H7 (cell line): Measurements from ENCODE around the gene KIF2C. TPM values are rescaled to one million over a fixed set of nuclear protein-coding genes. Genes with fewer than 3 reads are reported as not detected.
A peak's percentile ranks its signal among the peaks of the same experiment; 100 is the strongest.
"Not testable (repeated sequence)": the region's sequence is repeated elsewhere in the genome, so short reads cannot be mapped to it uniquely, and the experiment has no call there.

Experiments used
- DNase-seq: peaks from one replicate; pipeline ENCODE4 v3.0.0; 2012
- H3K27me3 ChIP-seq: 2 replicates; pipeline ENCODE4 v1.6.0; 2011; ENCODE audit warnings: mild to moderate bottlenecking, low read length; ENCODE audit not compliant: control insufficient read depth, insufficient read depth
- H3K36me3 ChIP-seq: replicated peaks from 2 replicates; pipeline ENCODE4 v1.5.1; 2011; ENCODE audit warnings: low read length; ENCODE audit not compliant: control insufficient read depth, insufficient read depth
- H3K4me3 ChIP-seq: 2 replicates; pipeline ENCODE4 v1.5.1; 2011; ENCODE audit warnings: low read depth, mild to moderate bottlenecking, control low read depth, low read length, moderate library complexity; ENCODE audit not compliant: insufficient read depth
- total RNA-seq: library from RNA; depleted of rRNA; stranded (reverse); fragments of >200 nt; shearing (Covaris generic); gene quantifications from 2 replicates; pipeline ENCODE4 v1.2.3, GENCODE V29; 2014; rRNA removed

The KIF2C gene
- 164 and 209 TPM in 2 replicates for total RNA-seq

DNA sequence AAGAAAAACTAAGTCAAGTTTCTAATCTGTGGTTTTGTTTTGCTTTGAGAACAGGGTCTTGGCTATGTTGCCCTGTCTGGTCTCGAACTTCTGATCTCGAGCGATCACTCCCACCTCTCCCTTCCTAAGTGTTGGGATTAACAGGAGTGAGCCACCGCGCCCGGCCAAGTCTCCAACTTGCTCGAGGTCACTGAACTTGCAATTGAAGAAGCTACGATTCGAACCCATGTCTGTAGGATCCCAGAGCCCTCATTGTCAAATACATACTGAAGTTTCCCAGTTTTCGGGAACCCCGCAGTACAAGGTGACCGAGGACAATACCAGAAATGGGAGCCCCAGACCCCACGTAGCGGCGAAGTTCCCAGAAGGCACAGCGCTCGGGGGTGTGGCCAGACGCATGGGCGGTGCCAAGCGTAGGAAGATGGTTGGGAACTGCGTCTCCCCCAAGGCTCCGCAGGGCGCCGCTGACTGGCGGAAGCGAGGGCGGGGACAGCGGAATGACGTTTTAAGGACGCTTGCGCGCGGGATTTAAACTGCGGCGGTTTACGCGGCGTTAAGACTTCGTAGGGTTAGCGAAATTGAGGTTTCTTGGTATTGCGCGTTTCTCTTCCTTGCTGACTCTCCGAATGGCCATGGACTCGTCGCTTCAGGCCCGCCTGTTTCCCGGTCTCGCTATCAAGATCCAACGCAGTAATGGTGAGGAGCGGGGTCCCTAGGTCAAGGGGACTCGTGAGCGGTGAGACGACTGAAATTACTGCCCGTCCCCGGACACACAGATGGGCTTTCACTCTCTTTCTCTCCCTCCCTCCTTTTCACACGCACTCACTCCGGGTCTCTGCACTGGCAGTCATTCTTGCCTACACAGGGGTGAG is at the start of gene KIF2C:
TSS of gene KIF2C (plus strand) at position 531 of the 872 bp plus-strand sequence. CDS start at position 627, 96 bp downstream.
- Histone ChIP-seq H3K4me3 (peak within 1 kb of the TSS; percentile 85), H3K36me3 (peaks cover 13% of the 10 kb centered on the region), H3K27me3 (no peaks in the 10 kb centered on the region)
- DNase-seq = peak; percentile 97

DNA sequence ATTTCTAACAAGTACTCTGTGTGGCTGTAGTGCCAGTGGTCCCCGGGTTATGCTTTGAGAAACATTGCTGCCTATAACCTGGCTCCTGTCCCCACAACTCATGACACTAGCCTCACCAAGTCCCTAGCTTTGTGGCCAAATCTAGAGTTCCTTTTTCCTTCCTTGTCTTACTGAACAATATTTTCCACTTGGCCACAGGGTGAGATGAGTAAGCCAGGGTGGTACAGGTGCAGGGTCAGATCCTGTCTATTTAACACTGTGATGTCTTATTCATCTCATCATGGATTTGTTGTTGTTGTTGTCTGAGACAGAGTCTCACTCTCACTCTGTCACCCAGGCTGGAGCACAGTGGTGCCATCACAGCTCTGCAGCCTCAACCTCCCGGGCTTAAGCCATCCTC is 46.5 kb upstream of the KIF2C start:
- Histone ChIP-seq H3K4me3 (no peak overlapping the region), H3K36me3 (no peaks in the 10 kb centered on the region), H3K27me3 (no peaks in the 10 kb centered on the region)
- no peak for DNase-seq

DNA sequence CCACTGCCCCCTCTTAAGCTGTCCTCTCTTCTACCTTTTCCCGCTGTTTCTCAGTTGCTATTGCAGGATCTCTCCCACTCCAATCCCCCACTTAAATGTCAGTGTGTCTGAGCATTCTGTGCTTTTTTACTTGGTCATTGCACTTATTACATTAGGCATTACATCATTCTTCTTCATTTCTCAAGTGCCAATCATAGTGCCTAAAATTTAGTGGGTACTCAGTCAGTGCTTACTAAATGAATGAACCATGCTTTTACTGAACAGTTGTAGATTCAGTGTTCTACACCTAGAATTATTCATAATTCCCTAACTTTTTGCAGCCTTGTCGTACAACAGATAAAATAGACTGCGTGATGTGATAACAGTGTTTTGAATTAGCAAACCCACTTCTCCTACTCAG is 45.7 kb upstream of the KIF2C start:
- DNase-seq = no peak
- Histone ChIP-seq H3K36me3 (no peaks in the 10 kb centered on the region), H3K4me3 (no peak overlapping the region)

DNA sequence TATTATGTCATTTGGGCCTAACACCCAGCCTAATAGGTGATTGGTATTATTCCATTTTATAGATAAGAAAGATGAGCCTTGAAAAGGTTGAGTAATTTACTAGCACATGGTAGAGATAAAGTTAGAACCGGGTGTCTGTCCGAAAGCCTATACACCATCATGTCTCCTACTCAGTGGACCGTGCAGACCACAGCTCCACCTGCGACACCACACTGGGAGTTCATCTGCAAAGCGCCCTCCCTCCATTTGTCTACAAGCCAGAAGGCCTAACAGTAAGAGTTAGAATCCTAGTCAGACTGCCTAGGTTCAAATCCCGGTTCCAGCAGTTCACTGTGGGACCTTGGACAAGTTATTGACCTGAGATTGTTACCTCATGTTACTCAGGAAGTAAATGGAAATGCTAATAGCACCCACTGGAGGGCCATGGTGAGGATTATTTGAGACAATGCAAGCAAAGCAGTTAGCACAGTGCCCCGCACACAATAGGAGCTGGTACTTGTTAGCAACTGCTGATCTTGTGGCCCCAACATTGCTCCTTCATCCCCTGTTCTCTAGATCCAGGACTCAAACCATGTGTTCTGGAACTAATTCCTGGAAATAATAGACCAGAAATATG is 44.7 kb upstream of the KIF2C start:
- Histone ChIP-seq H3K27me3 (no peaks in the 10 kb centered on the region), H3K36me3 (no peaks in the 10 kb centered on the region), H3K4me3 (no peak overlapping the region)
- no peak for DNase-seq

More for the DNA sequence above, 45.7 kb upstream of the KIF2C start:
- H3K27me3 ChIP-seq = no peaks in the 10 kb centered on the region

DNA sequence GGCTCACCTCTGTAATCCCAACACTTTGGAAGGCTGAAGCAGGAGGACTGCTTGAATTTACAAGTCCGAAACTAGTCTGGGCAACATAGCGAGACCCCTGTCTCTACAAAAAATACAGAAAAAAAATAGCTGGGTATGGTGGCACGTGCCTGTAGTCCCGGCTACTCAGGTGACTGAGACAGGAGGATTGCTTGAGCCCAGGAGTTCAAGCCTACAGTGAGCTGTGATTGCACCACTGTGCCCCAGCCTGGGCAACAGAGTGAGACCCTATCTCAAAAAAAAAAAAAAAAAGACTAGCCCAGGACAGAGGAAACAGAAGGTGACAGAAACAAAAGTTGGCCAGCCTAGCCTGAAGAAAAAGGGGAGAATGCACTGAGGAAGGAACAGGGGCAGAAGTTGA is 44.0 kb upstream of the KIF2C start:
- no peaks in the 10 kb centered on the region for H3K36me3 ChIP-seq

DNA sequence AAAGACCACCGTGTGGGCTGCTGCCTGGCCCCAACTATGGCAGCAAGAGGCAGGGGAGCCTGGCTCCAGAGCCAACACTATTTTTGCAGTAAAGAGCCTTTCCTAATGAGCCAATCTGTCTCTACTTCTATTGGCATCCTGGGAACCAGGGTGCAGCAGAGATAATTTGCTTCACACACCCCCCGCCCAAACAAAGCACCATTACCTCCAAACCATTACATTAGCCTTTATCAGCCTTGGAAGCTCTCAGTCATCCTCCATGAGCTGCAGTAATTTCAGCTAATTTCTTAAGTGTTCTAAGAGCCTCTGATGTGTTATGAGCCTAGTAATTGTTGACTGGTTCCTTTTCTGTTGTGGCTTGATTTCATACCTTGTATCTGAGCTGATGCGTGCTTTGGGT is 43.5 kb upstream of the KIF2C start:
- DNase-seq = no peak
- Histone ChIP-seq H3K36me3 (no peaks in the 10 kb centered on the region), H3K4me3 (no peak overlapping the region), H3K27me3 (no peaks in the 10 kb centered on the region)

More for the DNA sequence above, 44.0 kb upstream of the KIF2C start:
- Histone ChIP-seq H3K27me3 (no peaks in the 10 kb centered on the region), H3K4me3 (no peak overlapping the region)
- no peak for DNase-seq

DNA sequence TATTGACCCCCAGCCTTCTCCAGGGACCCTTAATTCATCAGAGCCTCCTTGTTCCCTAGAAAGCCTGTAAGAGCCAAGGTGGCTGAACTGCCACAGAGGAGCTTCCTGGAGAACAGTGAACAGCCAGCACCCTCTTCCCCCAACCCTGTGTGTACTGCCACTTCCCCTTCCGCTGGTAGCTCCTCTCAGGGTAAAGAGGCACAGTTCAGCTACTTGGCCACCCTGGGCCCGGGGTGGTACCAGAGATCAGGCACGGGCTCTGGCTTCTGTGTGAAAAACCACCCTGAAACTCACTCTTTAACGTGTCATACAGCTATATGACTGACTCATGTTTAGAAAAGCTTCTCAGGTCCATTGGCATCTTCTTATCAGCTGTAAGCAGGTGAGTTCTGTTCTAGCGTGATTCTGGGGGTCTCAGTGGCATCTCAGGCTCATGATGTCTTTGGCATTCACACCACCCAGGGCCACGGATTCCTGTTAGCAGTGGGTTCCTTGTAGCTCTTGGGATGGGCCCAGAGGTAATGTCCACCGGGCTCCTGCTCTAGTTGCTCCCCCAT is 42.8 kb upstream of the KIF2C start:
- no peaks in the 10 kb centered on the region for H3K36me3 ChIP-seq
- no peak for DNase-seq
- H3K27me3 ChIP-seq = no peaks in the 10 kb centered on the region
- no peak overlapping the region for H3K4me3 ChIP-seq

DNA sequence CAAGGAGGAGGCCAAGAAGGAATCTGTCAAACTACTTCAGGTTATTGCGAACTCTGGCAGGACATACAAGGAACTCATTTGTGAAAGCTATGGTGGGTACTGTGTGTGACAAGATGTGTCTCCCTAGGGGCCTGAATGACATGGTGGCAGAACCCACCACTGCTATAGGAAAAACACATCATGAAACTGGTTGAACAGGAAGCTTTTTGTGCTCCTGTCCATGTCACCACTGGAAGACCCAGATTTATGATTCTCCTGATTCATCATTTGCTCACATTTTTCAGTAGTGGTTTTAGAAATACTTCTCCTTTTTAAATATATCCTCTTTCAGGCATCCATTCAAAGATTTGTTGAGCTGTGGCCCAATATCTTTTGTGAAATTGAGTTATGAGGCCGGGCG is 41.5 kb upstream of the KIF2C start:
- no peak for DNase-seq
- Histone ChIP-seq H3K27me3 (no peaks in the 10 kb centered on the region), H3K4me3 (no peak overlapping the region), H3K36me3 (no peaks in the 10 kb centered on the region)

DNA sequence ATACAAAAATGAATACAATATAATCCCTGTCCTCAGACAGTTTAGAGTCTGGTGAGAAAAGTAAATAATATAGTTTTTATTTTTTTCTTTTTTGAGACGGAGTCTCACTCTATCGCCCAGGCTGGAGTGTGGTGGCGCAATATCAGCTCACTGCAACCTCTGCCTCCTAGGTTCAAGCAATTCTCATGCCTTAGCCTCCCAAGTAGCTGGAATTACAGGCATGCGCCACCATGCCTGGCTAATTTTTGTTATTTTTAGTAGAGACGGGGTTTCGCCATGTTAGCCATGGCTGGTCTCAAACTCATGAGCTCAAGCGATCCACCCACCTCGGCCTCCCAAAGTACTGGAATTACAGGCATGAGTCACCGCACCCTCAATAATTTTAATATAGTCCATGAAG is 40.3 kb upstream of the KIF2C start:
- DNase-seq, H3K36me3 ChIP-seq, H3K4me3 ChIP-seq, H3K27me3 ChIP-seq: not testable (repeated sequence)

DNA sequence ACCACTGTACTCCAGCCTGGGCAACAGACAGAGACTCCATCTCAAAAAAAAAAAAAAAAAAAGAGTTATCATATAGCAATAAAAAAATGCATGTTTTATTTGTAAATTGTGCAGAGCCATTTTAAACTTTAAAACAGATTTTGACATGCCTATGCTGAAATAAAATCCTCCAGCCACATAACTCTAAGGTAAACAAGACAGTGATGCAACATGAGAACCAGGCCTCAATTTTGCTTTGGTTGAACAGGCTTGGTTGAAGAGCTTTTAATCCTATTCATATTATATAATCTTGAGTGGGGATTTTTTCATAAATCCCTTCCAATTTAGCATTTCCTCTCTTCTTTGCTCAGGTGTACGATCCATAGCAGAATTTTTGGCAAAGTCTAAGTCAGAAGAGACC is 39.1 kb upstream of the KIF2C start:
- Histone ChIP-seq H3K27me3 (no peaks in the 10 kb centered on the region), H3K4me3 (no peak overlapping the region), H3K36me3 (no peaks in the 10 kb centered on the region)
- DNase-seq = no peak

DNA sequence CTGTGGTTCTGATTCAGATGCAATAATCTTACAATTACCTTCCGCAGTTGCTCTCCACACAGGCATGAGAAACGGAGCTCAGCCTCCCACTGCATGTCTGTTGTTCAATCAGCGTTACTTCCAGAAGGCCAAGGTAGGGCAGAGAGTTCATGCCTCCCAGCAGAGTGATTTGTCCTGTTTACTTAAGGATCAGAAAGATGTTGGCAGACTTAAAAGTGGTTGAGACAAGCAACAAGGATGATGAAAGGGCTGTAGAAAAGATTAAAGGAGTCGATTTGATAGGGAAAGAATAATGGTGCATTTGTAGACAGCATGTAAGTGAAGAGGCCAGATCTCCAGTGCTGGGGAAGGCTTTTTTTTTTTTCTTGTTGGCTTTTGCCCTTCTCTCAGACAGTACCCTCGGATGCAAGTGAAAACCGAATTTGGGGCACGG is 38.5 kb upstream of the KIF2C start:
- H3K4me3 ChIP-seq = no peak overlapping the region
- H3K36me3 ChIP-seq = no peaks in the 10 kb centered on the region
- H3K27me3 ChIP-seq = no peaks in the 10 kb centered on the region
- DNase-seq = no peak

DNA sequence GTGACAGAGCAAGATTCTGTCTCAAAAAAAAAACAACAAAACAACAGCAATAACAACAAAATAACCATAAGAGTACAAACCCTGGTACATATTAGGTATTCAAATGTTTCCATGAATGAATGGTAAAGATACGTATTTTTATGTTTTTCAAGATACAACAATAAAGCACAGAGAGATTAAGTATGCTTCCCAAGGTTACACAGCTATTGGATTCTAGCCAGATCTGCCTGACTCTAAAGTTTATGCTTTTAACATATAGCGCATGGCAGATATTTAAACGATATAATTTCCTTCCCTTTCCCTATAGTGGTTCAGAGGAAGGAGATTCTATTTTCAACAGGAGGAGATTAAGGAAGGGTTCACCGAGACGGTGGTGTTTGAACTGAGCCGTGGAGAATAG is 34.2 kb upstream of the KIF2C start:
- H3K36me3 ChIP-seq = no peaks in the 10 kb centered on the region
- H3K4me3 ChIP-seq = no peak overlapping the region
- DNase-seq = no peak
- no peaks in the 10 kb centered on the region for H3K27me3 ChIP-seq

DNA sequence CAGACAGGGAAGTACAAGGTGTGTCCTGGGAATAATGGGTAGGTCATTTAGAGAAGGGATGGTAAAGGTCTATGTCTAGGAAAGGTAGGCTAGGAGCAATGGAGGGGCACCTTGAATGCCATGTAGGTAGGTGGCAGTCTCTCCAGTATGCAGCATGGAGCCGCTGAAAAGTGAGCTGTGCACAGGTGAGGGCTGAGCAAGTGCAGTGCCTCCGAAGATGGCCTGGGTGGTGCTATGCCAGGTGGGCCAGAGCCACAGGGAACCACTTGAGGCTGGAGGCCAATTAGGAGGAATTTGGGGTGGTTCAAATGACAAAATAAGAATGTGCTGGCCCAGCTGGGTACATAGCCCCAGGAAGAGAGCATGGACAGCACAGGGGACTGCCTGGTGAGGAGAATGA is 33.7 kb upstream of the KIF2C start:
- H3K4me3 ChIP-seq = no peak overlapping the region
- H3K27me3 ChIP-seq = no peaks in the 10 kb centered on the region
- H3K36me3 ChIP-seq = no peaks in the 10 kb centered on the region
- no peak for DNase-seq

DNA sequence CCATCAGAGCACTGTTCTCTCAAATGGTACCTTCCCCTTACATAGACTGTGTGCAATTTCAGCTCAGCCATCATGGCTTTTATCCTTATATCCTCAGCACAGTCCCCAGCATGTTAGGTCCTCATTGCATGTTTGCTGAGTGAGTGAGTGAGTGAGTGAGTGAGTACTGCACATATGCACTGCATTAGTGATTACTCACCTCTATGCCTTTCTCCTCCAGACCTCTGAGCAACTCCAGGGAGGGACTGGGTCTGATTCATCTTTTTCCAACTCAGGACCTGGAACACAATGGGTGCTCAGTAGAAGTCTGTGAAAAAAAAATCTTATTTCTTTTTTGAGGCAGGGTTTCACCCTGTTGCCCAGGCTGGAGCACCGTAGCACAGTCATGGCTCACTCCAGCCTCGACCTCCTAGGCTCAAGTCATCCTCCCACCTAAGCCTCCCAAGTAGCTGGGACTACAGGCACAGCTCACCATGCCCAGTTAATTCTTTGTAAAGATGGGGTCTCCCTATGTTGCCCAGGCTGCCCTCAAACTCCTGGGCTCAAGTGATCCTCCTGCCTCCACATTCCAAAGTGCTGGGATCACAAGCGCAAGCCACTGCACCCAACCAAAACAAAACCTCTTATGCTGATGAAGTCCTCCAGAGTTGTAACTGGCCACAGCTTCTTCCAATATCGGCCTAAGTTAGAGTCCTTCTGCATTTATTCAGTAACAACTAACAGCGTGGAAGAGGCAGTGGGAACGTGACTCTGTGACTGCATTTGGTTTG is 32.3 kb upstream of the KIF2C start:
- no peaks in the 10 kb centered on the region for H3K27me3 ChIP-seq
- H3K36me3 ChIP-seq = no peaks in the 10 kb centered on the region
- H3K4me3 ChIP-seq = no peak overlapping the region
- DNase-seq = no peak
